ENCODE data around the gene ADM.

ADM gene

DNA sequence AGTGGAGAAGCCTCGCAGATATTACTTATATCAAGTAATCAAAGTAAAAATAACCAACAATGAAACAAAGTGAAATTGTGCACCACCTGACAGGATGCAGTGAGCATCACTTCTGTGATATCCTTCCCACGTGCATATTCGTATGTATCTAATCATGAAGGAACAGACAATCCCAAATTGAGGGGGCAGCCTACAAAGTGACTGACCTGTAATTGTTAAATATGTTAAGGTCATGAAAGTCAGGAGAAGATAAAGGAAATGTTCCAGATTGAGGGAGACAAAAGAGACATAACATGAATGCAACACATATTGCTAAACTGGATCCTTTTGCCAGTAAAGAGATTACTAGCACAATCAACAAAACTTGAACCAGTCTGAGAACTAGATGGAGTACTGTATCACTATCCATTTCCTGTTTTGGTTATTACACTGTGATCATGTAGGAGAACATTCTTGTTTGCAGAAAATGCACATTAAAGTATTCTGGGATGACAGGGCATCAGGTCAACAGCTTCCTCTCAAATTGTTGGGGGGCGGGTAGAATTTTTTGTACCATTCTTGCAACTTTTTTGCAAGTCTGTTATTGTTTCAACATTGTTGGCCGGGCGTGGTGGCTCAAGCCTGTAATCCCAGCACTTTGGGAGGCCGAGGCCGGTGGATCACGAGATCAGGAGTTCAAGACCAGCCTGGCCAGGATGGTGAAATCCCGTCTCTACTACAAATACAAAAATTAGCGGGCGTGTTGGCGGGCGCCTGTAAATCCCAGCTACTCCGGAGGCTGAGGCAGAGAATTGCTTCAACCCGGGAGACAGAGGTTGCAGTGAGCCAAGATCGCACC is 12.9 kb upstream of the ADM start:
- no peak for DNase-seq

DNA sequence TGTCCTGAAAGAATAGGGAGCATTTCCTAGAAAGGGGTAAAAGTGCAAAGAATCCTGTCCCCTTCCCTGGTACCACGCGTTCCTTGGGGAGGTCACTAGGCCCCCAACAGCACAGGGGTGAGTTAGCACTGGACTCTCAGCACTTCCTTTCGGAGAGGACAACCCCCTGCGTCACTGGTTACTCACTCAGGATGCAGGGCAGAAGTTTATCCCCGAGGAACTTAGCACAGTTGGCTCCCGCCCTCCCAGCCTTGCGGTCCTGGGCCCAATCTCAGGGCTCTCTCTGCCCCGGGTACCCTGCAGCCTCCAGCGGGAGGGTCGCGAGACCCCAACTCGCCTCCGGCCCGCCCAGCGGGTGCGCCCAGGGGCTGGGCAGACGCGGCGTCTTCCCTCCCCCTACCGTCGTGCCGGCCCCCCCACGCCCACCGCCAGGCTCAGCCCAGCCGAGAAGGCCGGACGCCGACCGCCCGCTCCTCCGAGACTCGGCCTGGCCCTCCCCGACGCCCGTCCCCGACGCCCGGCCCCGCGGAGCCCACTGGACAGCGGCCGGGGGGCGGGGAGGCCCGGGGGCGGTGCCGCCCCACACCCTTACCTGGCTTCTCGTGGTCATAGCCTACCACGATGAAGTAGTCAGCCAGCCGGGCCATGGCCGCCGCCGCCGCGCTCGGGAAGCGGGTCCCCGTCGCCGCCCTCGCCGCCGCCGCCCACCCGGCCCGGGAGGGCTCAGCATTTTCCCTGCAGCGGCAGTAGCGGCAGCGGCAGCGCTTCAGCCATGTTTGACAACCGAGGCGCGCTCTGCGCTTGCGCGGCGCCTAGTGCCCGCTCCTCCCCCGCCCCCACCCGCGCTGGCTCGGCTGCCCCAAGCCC is 11.2 kb upstream of the ADM start, which contains the start of gene SBF2:
SBF2 (minus strand) TSS at position 797 of the 867 bp plus-strand sequence; CDS start at position 647, 150 bp downstream.
- peak; percentile 57 to 76 (median 68) for DNase-seq

DNA sequence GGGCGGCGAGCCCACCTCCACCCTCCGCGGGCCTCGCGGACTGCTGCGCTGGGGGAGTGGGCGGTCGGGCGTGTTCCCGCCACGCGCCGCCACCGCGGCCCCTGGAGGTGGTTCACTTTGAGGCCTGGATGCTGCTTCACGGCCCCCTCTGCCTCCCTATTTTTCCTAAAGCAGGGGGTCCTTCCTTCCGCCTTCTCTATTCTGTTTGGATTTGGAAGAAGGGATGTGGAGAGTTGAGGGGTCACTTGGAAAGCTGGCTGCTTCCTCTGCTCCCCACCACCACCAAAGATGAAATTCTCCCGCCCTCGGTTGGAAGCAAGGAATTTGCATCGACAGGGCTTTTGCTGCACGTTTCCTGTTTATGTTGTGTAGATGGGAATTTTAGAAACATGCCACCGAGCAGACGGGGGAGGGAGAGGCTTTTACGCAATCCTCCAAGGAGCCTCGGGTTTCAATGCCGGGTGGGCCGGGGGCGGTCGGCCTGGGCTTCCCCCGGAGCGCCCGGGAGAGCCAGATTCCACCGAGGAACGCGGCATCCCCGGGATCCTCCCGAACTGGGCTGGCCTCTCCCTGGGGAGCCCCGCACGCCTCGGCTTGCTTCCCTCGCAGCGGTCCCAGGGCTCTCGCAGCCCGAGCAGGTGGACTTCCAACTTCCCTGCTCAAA is 10.5 kb upstream of the ADM start:
- no peak for DNase-seq

DNA sequence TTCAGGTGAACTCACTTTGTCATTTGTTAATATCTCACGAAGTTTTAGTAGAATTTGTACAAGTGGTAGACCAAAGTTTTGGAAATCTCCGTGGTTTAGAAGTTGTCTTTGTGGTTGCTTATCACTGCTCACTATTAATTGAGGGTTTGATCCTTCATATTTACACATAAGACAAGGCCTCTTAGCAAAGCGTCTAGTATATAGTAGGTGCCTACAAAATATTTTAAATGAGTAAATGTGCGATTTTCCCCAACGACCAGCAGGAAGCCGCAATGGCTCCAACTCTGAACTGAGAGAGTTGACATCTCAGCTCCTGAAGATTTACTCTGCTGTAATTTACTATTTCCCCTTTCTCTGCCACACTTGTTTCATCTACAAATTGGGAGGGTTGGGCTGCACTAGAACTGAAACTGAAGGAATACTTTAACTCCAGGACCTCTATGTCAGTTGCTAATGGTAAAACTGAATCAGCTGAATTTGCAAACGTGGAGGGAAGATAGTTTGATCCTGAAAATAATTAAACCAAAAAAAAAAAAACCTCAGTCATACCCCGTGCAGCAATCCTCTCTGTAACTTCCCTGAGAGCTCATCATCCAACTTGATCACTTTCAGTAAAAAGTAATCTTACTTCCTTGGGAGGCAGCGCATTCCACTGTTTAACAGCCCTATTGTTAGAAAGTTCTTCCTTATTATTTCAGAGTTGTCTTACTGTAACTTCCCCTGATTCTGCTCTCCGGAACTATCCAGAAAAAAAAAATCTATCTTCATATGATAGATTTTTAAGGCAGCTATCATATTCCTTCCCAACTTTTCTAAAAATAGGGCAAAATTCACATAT is 9.6 kb upstream of the ADM start:
- DNase-seq: no peak

DNA sequence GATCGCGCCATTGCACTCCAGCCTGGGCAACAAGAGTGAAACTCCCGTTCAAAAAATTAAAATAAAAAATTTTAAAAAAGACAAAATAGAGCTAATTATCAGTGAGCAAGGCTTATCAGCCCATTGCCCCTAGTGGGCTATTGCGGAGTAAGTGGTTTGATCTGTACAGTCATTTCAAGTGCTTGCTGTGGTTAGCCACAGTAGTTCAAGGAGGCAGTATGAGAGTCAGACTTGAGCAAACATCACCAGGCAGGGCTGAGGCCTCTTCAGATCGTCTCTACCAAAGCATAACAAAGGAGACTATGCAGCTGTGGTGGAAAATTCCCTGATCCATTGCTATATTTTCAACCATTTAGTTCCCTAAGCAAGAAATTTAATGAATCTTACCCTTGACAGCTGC is 6.5 kb upstream of the ADM start:
- DNase-seq: peak in 1 of 5 experiments; percentile 91

DNA sequence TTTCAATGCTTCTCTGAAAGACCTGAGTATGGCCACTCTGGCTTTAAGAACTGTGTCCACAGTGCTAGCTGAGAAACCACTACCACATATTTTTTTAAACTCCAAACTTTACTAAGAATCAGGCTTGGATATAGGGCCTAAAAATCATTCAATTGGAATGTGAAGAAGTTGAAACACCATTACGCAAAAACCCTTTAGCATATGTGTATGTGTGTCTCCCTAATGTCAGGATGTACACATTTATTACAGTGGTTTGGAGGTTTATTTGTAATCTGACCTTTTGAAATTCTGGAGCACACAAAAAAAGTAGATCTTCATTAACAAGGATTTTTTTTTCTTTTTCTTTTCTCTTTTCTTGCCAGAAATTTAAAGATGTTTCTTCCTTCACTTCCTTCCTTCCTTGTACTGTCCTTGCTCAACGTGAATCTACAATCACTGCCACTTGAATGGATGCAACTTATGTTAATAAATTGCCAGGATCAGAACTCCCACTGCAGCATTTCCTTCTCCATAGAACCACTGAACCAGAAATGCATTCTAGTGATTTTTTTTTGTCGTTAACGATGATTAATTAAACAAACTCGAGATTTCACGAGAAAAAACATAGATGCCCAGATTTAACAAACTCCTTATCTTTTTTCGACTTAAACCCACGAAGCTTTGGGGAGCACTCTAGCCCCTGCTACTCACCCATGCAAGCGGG is 3.1 kb upstream of the ADM start:
- no peak for DNase-seq

DNA sequence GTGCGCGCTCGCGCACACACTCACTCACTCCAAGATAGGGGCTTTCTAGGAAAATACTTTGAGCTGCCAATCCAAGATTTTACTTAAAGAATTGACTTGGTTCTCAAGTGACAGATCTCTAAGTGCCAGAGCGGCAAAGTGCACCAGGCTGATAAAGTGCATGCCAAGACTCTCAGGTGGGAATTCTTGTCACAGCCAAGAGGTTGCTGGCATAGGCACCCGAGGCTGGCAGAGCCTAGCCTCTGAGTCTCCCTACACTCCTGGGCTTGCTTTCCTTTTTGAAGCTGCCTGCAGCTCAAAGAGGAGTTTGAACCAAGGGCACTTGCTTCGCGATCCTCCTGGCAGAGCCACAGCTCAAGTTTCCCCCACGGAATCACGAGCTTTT is 2.5 kb upstream of the ADM start:
- DNase-seq: peak in 1 of 5 experiments; percentile 24

DNA sequence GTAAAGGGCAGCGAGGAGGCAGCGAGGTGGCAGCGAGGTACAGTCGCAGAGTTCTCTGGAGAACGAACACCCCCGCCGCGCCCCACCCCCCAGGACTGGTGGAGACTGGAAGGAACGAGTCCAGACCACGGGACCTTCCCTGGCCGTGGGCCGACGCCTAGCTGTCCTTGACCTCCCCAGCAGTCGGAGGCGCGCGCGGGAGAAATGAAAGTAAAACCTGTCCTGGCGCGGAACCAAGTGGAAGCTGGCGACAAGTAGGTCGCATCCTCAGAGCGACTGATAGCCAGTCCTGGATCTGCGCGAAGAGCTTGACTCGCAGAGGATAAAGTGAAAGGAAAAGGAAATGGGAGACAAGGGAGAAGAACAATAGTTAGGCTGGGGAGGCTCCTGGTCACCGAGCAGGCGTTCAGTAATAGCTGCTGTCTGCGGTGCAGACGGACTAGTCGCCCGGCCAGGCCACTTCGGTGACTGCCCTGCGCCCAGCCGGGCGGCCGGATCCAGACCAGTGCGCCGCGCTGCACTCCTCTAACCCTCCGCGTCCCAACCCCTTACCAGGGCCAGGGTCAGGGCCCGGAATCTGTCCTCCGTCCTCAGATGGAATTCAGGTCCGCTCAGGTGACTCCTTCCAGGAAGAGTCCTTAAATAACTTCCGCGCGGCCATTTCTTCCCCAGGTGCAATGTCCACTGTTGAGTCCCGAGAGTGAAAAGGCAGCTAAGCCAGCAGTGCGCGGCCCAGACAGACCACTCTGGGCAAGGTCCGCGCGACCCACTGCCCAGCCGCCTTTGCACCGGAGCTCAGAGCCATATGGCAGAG is 1.9 kb upstream of the ADM start:
- peak in 4 of 5 experiments; percentile 39 to 72 (median 58) for DNase-seq

DNA sequence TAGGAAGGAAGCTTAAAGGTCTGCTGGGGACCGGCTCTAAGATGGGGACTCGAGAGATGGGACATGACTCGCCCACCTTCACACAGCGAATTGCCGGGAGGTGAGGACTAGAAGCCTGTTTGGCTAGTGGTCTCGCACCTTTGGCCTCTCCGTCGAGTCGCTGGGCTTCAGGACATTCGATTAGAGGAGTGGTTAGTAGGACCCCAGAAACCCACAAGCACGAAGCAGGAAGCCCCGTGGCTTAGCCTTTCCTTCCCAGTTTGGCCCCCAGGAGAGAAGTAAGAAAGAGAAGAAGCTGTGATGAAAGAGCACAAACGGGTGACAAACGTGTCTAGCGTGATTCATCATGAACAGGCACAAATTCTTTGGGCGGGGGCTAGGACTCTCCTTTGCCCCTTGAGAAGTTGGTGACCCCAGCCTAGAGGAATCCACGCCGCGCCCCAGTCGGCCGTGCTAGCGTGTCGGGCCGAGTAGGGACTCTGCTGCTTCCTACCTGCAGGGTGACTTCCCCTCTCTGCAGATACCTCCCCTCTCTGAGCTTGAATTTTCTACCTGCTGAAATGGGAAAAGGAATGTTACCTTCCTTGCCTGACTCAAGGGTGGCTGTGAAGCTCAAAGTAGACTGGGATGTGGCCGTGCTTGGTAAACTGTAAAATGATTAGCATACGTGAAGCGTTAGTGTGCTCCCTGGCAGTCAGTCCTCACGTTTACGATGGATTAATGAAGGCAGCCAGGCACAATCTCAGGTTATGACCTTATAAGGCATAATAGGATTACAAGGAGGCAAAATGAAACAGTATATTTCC is 1.1 kb upstream of the ADM start:
- DNase-seq: no peak

DNA sequence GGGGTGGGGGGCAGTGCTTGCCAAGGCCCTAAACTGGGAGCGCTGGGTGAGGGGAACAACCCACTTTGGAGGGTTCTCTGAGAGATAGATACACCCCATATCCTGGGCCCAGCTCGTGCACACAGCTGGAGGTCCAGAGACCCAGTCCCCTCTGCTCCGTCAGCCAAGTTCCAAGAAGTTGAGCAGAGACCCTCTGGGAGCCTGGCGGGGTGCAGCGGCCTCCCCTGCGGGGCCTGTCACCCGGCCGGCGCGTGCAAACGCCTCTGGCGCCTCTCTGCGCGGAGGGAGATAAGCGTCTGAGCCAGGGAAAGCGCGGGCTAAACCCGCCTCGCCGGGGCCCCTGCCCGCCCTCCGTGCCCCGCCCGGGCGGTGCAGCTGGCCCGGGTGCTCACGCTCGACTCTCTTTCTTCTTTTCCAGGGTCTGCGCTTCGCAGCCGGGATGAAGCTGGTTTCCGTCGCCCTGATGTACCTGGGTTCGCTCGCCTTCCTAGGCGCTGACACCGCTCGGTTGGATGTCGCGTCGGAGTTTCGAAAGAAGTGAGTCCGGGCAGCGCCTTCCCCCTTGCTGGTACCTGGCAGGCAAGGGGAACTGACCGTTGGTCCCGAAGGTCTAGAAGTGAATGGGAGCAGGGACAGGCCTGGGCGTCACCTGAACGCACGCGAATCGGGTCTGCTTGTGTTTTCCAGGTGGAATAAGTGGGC is 540 bp downstream of the ADM start:
- DNase-seq: peak in 1 of 5 experiments; percentile 39

DNA sequence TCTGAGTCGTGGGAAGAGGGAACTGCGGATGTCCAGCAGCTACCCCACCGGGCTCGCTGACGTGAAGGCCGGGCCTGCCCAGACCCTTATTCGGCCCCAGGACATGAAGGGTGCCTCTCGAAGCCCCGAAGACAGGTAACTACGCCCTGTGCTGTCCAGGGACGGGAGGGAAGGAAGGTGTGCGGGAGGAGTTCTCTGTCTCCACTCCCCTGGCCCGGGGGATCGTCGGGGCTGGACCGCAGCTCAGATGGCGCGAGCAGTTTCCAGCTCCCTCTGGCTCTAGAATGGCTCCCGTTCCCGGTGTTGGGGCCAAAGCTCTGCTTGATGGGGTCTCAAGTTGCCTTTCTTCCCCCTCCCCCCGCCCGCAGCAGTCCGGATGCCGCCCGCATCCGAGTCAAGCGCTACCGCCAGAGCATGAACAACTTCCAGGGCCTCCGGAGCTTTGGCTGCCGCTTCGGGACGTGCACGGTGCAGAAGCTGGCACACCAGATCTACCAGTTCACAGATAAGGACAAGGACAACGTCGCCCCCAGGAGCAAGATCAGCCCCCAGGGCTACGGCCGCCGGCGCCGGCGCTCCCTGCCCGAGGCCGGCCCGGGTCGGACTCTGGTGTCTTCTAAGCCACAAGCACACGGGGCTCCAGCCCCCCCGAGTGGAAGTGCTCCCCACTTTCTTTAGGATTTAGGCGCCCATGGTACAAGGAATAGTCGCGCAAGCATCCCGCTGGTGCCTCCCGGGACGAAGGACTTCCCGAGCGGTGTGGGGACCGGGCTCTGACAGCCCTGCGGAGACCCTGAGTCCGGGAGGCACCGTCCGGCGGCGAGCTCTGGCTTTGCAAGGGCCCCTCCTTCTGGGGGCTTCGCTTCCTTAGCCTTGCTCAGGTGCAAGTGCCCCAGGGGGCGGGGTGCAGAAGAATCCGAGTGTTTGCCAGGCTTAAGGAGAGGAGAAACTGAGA is 1.4 kb downstream of the ADM start:
- peak in 1 of 5 experiments; percentile 26 for DNase-seq

DNA sequence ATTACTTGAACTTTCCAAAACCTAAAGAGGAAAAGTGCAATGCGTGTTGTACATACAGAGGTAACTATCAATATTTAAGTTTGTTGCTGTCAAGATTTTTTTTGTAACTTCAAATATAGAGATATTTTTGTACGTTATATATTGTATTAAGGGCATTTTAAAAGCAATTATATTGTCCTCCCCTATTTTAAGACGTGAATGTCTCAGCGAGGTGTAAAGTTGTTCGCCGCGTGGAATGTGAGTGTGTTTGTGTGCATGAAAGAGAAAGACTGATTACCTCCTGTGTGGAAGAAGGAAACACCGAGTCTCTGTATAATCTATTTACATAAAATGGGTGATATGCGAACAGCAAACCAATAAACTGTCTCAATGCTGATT is 2.1 kb downstream of the ADM start:
- DNase-seq: no peak

DNA sequence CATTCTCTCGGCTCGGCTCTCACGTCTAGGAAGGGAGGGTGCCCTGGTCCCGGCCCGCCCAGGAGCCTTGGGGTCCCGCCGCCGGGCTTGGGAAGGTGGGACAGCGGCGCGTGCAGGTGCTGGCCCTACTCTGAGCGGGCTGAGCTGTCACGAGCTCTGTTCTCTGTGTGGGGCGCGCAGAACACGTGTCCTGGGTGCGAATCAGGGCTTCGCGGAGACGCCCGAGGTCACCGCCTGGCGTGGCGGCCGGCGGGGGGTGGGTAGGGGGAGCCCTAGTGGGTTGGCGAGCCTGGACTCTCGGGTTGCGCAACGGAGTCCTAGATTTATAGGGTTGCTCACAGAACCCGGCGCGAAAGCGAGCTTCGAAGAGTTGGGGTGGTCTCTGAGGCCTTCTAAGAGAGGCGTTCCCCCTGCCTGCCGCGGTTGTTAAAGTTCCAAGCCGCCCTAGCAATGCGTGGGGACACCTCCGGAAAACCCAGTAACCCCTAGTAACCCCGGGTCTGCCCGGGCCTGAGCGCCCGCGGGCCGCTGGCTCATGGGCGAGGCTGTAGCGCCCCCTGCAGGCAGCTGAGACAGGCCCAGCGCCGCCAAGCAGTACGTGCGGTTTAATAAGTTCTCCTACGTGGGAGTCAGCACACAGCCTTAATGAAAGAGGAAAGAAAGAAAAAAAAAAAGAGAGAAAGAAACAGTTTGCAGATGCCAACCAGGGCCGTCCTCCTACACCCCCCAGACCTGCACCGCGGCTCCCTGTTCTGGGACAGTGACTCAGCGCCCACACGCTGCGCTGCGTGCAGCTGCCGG is 2.7 kb downstream of the ADM start:
- DNase-seq: peak; percentile 70 to 87 (median 71)

DNA sequence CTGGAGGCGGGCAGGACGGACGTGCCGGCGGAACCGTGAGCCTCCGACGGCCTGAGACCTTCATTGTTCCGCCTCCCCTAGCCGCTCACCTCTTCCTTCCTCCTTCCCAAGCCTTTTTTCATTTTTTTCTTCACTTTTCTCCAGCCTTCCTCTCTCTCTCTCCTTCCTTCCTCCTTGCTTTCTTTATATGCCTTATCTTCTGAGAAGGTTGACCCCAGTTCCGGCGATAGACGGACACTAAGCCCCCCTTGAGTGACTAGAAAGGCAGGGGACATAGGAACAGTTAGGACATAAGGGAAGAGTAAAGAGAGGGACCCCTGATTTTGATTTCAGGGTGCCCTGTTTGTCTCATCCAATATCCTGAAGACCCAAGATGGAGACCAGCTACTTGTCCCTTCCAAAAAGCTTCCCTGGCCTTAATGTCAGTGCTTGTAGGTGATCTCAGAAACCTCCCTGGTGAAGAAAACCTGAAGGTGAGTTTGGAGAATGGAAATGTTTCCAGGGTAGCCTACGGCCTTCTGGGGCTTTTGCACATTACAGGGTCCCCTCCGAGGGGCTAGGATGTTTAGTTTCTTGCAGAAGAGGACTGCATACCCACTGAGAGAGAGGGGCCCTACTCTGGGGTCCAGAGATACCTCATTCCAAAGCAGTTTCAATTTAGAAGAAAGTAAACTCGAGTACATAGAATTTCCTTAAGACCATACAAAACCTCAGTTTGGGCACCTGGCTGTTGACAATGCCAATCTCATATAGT is 3.5 kb downstream of the ADM start:
- no peak for DNase-seq

DNA sequence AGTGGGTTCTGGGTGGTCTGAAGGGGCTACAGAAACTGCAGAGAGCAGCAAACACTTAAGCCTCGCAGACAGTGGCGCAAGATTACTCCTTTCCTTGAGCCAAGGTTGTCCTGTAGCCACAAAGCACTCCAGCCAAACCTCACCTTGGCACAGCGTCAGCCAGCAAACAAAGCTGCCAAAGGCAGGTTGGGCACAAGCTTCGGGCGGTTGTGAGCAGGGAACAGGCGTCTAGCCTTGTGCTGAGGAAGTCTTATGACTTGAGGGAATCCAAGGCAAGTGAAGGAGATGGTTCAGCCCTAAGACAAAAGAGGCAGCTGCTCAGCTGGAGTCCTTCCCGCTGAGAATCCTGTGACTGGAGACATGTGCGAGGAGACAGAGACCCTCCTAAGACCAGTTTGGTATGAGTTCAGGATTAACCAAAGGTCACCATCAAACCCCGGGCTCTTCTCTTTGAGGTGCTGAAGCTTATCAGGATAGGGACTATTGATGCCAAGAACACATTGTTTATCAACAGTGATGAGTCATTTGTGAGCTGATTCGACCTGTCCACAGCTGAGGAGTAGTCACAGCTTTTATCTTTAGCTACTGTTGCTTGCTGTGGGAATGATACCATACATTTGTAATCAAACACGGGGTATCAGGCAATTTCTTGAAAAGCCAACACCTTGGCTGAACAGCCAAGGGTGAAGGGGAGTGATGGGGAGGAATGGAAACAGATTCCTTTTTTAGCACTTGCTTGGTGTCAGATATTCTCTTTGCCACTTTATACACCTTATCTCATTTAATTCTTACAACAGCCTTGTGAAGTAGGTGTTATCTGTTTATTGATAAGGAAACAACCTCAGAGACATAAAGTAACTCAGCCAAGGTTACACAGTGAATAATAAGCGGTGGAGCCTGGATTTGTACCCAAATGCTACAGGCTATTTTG is 4.6 kb downstream of the ADM start:
- DNase-seq: no peak

Measured in T-helper 2 cell (primary cell).